ENCODE results near the gene ZNF710.
"Not testable (repeated sequence)": the region's sequence is repeated elsewhere in the genome, so short reads cannot be mapped to it uniquely, and the experiment has no call there.

ZNF710 gene

GRCh38 chr15:90001062-90001682 lies at the start of gene ZNF710:
Gene ZNF710, plus strand, starts transcription at chr15:90001324. Its CDS starts 65,814 bp downstream, at chr15:90067138.
- DNase-seq (ENCODE audit: low spot score in 2 of 2), result peak; percentile 47 to 71
- Histone ChIP-seq H3K9me3 (no peaks in the 10 kb centered on the region), H3K4me1 (peaks cover 27% of the 10 kb centered on the region), H3K27me3 (ENCODE audit: low read depth) (no peaks in the 10 kb centered on the region), H3K4me3 (peak within 1 kb of the TSS; percentile 51), H3K36me3 (replicated peaks) (no peaks in the 10 kb centered on the region)
- in situ Hi-C loops (cut with MboI; ENCODE audit: low sequenced_read_pairs), result no loop called here

- in situ Hi-C loops (cut with MboI; ENCODE audit: low sequenced_read_pairs), result no loop called here
- no peak overlapping the region for H3K4me3 ChIP-seq
- DNase-seq (ENCODE audit: low spot score in 2 of 2), result no peak
- H3K4me1 ChIP-seq, result no peaks in the 10 kb centered on the region
- no peaks in the 10 kb centered on the region for H3K9me3 ChIP-seq
- H3K27me3 ChIP-seq (ENCODE audit: low read depth), result no peaks in the 10 kb centered on the region
- no peaks in the 10 kb centered on the region for H3K36me3 ChIP-seq (replicated peaks)
Observed at GRCh38 chr15:89954541-89954940, 46.6 kb upstream of the ZNF710 start.

- H3K27me3 ChIP-seq (ENCODE audit: low read depth); H3K9me3 ChIP-seq; in situ Hi-C loops (cut with MboI; ENCODE audit: low sequenced_read_pairs); DNase-seq (ENCODE audit: low spot score in 2 of 2); H3K36me3 ChIP-seq (replicated peaks); H3K4me1 ChIP-seq; H3K4me3 ChIP-seq: not testable (repeated sequence)
Observed at GRCh38 chr15:89955449-89955998, 45.6 kb upstream of the ZNF710 start.

- H3K27me3 ChIP-seq (ENCODE audit: low read depth), result no peaks in the 10 kb centered on the region
- no peak for DNase-seq (ENCODE audit: low spot score in 2 of 2)
- no peaks in the 10 kb centered on the region for H3K9me3 ChIP-seq
- H3K36me3 ChIP-seq (replicated peaks), result no peaks in the 10 kb centered on the region
- no peaks in the 10 kb centered on the region for H3K4me1 ChIP-seq
- no peak overlapping the region for H3K4me3 ChIP-seq
- in situ Hi-C loops (cut with MboI; ENCODE audit: low sequenced_read_pairs), result no loop called here
Observed at GRCh38 chr15:89958107-89958805, 42.9 kb upstream of the ZNF710 start.

GRCh38 chr15:89963301-89964231 lies 37.6 kb upstream of the ZNF710 start:
- Histone ChIP-seq H3K9me3 (no peaks in the 10 kb centered on the region), H3K36me3 (replicated peaks) (no peaks in the 10 kb centered on the region)
- in situ Hi-C loops (cut with MboI; ENCODE audit: low sequenced_read_pairs), result no loop called here

GRCh38 chr15:89964232-89964954 lies 36.7 kb upstream of the ZNF710 start:
- Histone ChIP-seq H3K27me3 (ENCODE audit: low read depth) (no peaks in the 10 kb centered on the region), H3K4me3 (no peak overlapping the region), H3K4me1 (no peaks in the 10 kb centered on the region), H3K36me3 (replicated peaks) (no peaks in the 10 kb centered on the region), H3K9me3 (no peaks in the 10 kb centered on the region)
- in situ Hi-C loops (cut with MboI; ENCODE audit: low sequenced_read_pairs), result no loop called here
- no peak for DNase-seq (ENCODE audit: low spot score in 2 of 2)

More at GRCh38 chr15:89963301-89964231, 37.6 kb upstream of the ZNF710 start:
- Histone ChIP-seq H3K4me1 (no peaks in the 10 kb centered on the region), H3K4me3 (no peak overlapping the region), H3K27me3 (ENCODE audit: low read depth) (no peaks in the 10 kb centered on the region)
- DNase-seq (ENCODE audit: low spot score in 2 of 2), result no peak

- H3K36me3 ChIP-seq (replicated peaks), result no peaks in the 10 kb centered on the region
- in situ Hi-C loops (cut with MboI; ENCODE audit: low sequenced_read_pairs), result no loop called here
- H3K9me3 ChIP-seq, result no peaks in the 10 kb centered on the region
- H3K4me3 ChIP-seq, result no peak overlapping the region
- H3K27me3 ChIP-seq (ENCODE audit: low read depth), result no peaks in the 10 kb centered on the region
- DNase-seq (ENCODE audit: low spot score in 2 of 2), result no peak
- no peaks in the 10 kb centered on the region for H3K4me1 ChIP-seq
Observed at GRCh38 chr15:89967881-89968280, 33.2 kb upstream of the ZNF710 start.

GRCh38 chr15:89971592-89971997 lies 29.5 kb upstream of the ZNF710 start:
- in situ Hi-C loops (cut with MboI; ENCODE audit: low sequenced_read_pairs), result no loop called here
- H3K27me3 ChIP-seq (ENCODE audit: low read depth), result no peaks in the 10 kb centered on the region
- H3K4me1 ChIP-seq, result no peaks in the 10 kb centered on the region
- no peak overlapping the region for H3K4me3 ChIP-seq
- H3K36me3 ChIP-seq (replicated peaks), result no peaks in the 10 kb centered on the region
- peak; percentile 35 to 83 for DNase-seq (ENCODE audit: low spot score in 2 of 2)
- H3K9me3 ChIP-seq, result no peaks in the 10 kb centered on the region

- Histone ChIP-seq H3K4me3 (no peak overlapping the region), H3K4me1 (no peaks in the 10 kb centered on the region), H3K27me3 (ENCODE audit: low read depth) (no peaks in the 10 kb centered on the region), H3K36me3 (replicated peaks) (no peaks in the 10 kb centered on the region), H3K9me3 (no peaks in the 10 kb centered on the region)
- in situ Hi-C loops (cut with MboI; ENCODE audit: low sequenced_read_pairs), result no loop called here
- no peak for DNase-seq (ENCODE audit: low spot score in 2 of 2)
Observed at GRCh38 chr15:89972085-89972484, 29.0 kb upstream of the ZNF710 start.

GRCh38 chr15:89975482-89976245 lies 25.5 kb upstream of the ZNF710 start:
- H3K36me3 ChIP-seq (replicated peaks), result no peaks in the 10 kb centered on the region
- no peak overlapping the region for H3K4me3 ChIP-seq
- in situ Hi-C loops (cut with MboI; ENCODE audit: low sequenced_read_pairs), result no loop called here
- H3K9me3 ChIP-seq, result no peaks in the 10 kb centered on the region
- H3K27me3 ChIP-seq (ENCODE audit: low read depth), result no peaks in the 10 kb centered on the region
- H3K4me1 ChIP-seq, result no peaks in the 10 kb centered on the region
- DNase-seq (ENCODE audit: low spot score in 2 of 2), result no peak

GRCh38 chr15:89976246-89976600 lies 24.9 kb upstream of the ZNF710 start:
- H3K27me3 ChIP-seq (ENCODE audit: low read depth), result no peaks in the 10 kb centered on the region
- H3K4me1 ChIP-seq, result no peaks in the 10 kb centered on the region
- H3K9me3 ChIP-seq, result no peaks in the 10 kb centered on the region
- DNase-seq (ENCODE audit: low spot score in 2 of 2), result no peak
- H3K4me3 ChIP-seq, result no peak overlapping the region
- H3K36me3 ChIP-seq (replicated peaks), result no peaks in the 10 kb centered on the region
- in situ Hi-C loops (cut with MboI; ENCODE audit: low sequenced_read_pairs), result no loop called here

GRCh38 chr15:89977836-89978235 lies 23.3 kb upstream of the ZNF710 start:
- H3K9me3 ChIP-seq; in situ Hi-C loops (cut with MboI; ENCODE audit: low sequenced_read_pairs); H3K27me3 ChIP-seq (ENCODE audit: low read depth); H3K4me3 ChIP-seq; H3K36me3 ChIP-seq (replicated peaks); H3K4me1 ChIP-seq; DNase-seq (ENCODE audit: low spot score in 2 of 2): not testable (repeated sequence)

GRCh38 chr15:89978914-89979313 lies 22.2 kb upstream of the ZNF710 start:
- no peaks in the 10 kb centered on the region for H3K36me3 ChIP-seq (replicated peaks)
- no peak for DNase-seq (ENCODE audit: low spot score in 2 of 2)
- H3K4me1 ChIP-seq, result no peaks in the 10 kb centered on the region
- no peak overlapping the region for H3K4me3 ChIP-seq
- H3K27me3 ChIP-seq (ENCODE audit: low read depth), result no peaks in the 10 kb centered on the region
- no peaks in the 10 kb centered on the region for H3K9me3 ChIP-seq
- in situ Hi-C loops (cut with MboI; ENCODE audit: low sequenced_read_pairs), result no loop called here

Measured in HAP-1 (cell line).